Upper lobe of left lung (tissue), 6 donors: Measurements from ENCODE around the gene LRRC10. TPM values are rescaled to one million over a fixed set of nuclear protein-coding genes. Genes with fewer than 3 reads are reported as not detected.

Experiments
- ATAC-seq, 2 donors: fragments of 200-7000 bp; cut with Tn5 transposase; one replicate each; pipeline ENCODE4 v1.9.1; 2022; ENCODE audit warnings: mild to moderate bottlenecking in 2 of 2, moderate library complexity in 2 of 2; ENCODE audit not compliant: low FRiP score in 2 of 2
- DNase-seq, 2 donors: peaks; one replicate each; pipeline ENCODE4 v3.0.0-alpha.2; 2019 to 2020
- H3K27ac ChIP-seq, 4 donors: fragments of 200-600 bp; sonication (generic); one replicate each; pipeline ENCODE4 v1.5.1; 2016 to 2019
- H3K27me3 ChIP-seq, 4 donors: fragments of 200-600 bp; sonication (generic); one replicate each; pipeline ENCODE4 v1.5.1; 2017 to 2019
- H3K36me3 ChIP-seq, 4 donors: fragments of 200-600 bp; sonication (generic); one replicate each; pipeline ENCODE4 v1.5.1; 2016 to 2019
- H3K4me1 ChIP-seq, 4 donors: fragments of 200-600 bp; sonication (generic); one replicate each; pipeline ENCODE4 v1.5.1; 2018 to 2019
- H3K4me3 ChIP-seq, 4 donors: fragments of 200-600 bp; sonication (generic); one replicate each; pipeline ENCODE4 v1.5.1; 2017 to 2019; ENCODE audit warnings: mild to moderate bottlenecking in 2 of 4, moderate library complexity in 1 of 4
- H3K9me3 ChIP-seq, 4 donors: fragments of 200-600 bp; sonication (generic); one replicate each; pipeline ENCODE4 v1.5.1; 2018 to 2019
- CTCF ChIP-seq, 6 experiments: fragments of 450-650 bp in 4 of 6; fragments of 200-600 bp in 2 of 6; sonication (generic) in 2 of 6; IDR thresholded peaks; one replicate each; pipeline ENCODE4 v1.5.1; 2016 to 2019; ENCODE audit warnings: antibody characterized with exemption in 6 of 6
- EP300 ChIP-seq, 4 donors: sonication (generic); formaldehyde crosslinking; IDR thresholded peaks; one replicate each; pipeline ENCODE4 v1.5.1; 2017; ENCODE audit warnings: antibody characterized with exemption in 4 of 4, control low read depth in 2 of 4
- POLR2A ChIP-seq, 4 donors: fragments of 450-650 bp; IDR thresholded peaks; one replicate each; pipeline ENCODE4 v1.5.1; 2016 to 2017; ENCODE audit warnings: antibody characterized with exemption in 4 of 4, mild to moderate bottlenecking in 2 of 4
- POLR2AphosphoS5 ChIP-seq, 2 donors: sonication (generic); formaldehyde crosslinking; IDR thresholded peaks; one replicate each; pipeline ENCODE4 v1.5.1; 2017; ENCODE audit warnings: antibody characterized with exemption in 2 of 2
- WGBS, 2 donors: methylation state at CpG; one replicate each; pipeline ENCODE4 v1.1.5; 2017 to 2018; 5-methylcytosine and 5-hydroxymethylcytosine counted together
- total RNA-seq, 6 donors: library from RNA; depleted of rRNA in 4 of 6; stranded (reverse); fragments of >200 nt in 4 of 6; gene quantifications; one replicate each; pipeline versions ENCODE4 v1.1.0 to v1.2.1, GENCODE V29; 2016 to 2021
- donor health status: DM: no; HTN: no; CAD: no; lungs with moderate emphysema.
- donor health status: DM: no; HTN: yes; CAD: no; lungs with severe emphysema.

LRRC10 gene
- total RNA-seq, result not detected

GRCh38 chr12:69610729-69611128 lies at the start of gene LRRC10:
LRRC10 (minus strand) TSS chr12:69610907; CDS start chr12:69610838, 69 bp downstream.
- 94 to 96% methylated on average over 11 of the region's 11 CpGs for WGBS, 2 donors
- H3K9me3 ChIP-seq, result no peaks in the 10 kb centered on the region
- peak in 1 of 2 donors; percentile 33 for DNase-seq
- no peaks in the 10 kb centered on the region for H3K4me1 ChIP-seq
- no peaks in the 10 kb centered on the region for H3K36me3 ChIP-seq
- peak in 1 of 2 donors; percentile 26 for ATAC-seq
- TF ChIP-seq EP300 (IDR thresholded peaks at IDR 0.05) (no peak), POLR2AphosphoS5 (IDR thresholded peaks at IDR 0.05) (no peak)
- H3K27me3 ChIP-seq, result no peaks in the 10 kb centered on the region
- no peak within 1 kb of the TSS for H3K4me3 ChIP-seq
- no peak within 1 kb of the TSS for H3K27ac ChIP-seq

- DNase-seq (no peak), ATAC-seq (no peak)
- Histone ChIP-seq H3K27ac (no peak overlapping the region), H3K4me3 (no peak overlapping the region), H3K36me3 (no peaks in the 10 kb centered on the region), H3K4me1 (peaks cover 0 to 8% (median 3%) of the 10 kb centered on the region in 4 donors), H3K27me3 (no peaks in the 10 kb centered on the region), H3K9me3 (no peaks in the 10 kb centered on the region)
- 85 to 90% methylated on average over 1 of the region's 1 CpG for WGBS, 2 donors
- no peak for TF ChIP-seq CTCF (IDR thresholded peaks at IDR 0.05)
- no peak for TF ChIP-seq EP300 (IDR thresholded peaks at IDR 0.05)
- no peak for TF ChIP-seq POLR2AphosphoS5 (IDR thresholded peaks at IDR 0.05)
- no peak for TF ChIP-seq POLR2A (IDR thresholded peaks at IDR 0.05)
Observed at GRCh38 chr12:69660164-69660863, 49.6 kb upstream of the LRRC10 start.

GRCh38 chr12:69658203-69658602 lies 47.5 kb upstream of the LRRC10 start:
- 67 to 69% methylated on average over 2 of the region's 2 CpGs for WGBS, 2 donors
- Histone ChIP-seq H3K4me1 (peaks cover 0 to 8% (median 3%) of the 10 kb centered on the region in 4 donors), H3K27me3 (no peaks in the 10 kb centered on the region)

GRCh38 chr12:69657376-69658137 lies 46.9 kb upstream of the LRRC10 start:
- Histone ChIP-seq H3K27me3 (no peaks in the 10 kb centered on the region), H3K4me3 (no peak overlapping the region), H3K9me3 (no peaks in the 10 kb centered on the region), H3K36me3 (no peaks in the 10 kb centered on the region), H3K4me1 (peaks cover 0 to 8% (median 3%) of the 10 kb centered on the region in 4 donors), H3K27ac (no peak overlapping the region)
- TF ChIP-seq CTCF (IDR thresholded peaks at IDR 0.05) (no peak), POLR2AphosphoS5 (IDR thresholded peaks at IDR 0.05) (no peak), POLR2A (IDR thresholded peaks at IDR 0.05) (no peak), EP300 (IDR thresholded peaks at IDR 0.05) (no peak)
- peak in 1 of 2 donors; percentile 24 for DNase-seq
- peak in 1 of 2 donors; percentile 63 for ATAC-seq
- WGBS, 2 donors, result 55 to 72% methylated on average over 9 of the region's 9 CpGs

More at GRCh38 chr12:69658203-69658602, 47.5 kb upstream of the LRRC10 start:
- Histone ChIP-seq H3K9me3 (no peaks in the 10 kb centered on the region), H3K36me3 (no peaks in the 10 kb centered on the region), H3K4me3 (no peak overlapping the region), H3K27ac (no peak overlapping the region)
- TF ChIP-seq POLR2A (IDR thresholded peaks at IDR 0.05) (no peak), EP300 (IDR thresholded peaks at IDR 0.05) (no peak), CTCF (IDR thresholded peaks at IDR 0.05) (no peak), POLR2AphosphoS5 (IDR thresholded peaks at IDR 0.05) (no peak)
- no peak for DNase-seq
- ATAC-seq, result no peak

- H3K9me3 ChIP-seq, result no peaks in the 10 kb centered on the region
- TF ChIP-seq POLR2AphosphoS5 (IDR thresholded peaks at IDR 0.05), result no peak
- peak in 1 of 4 donors; percentile 12 for TF ChIP-seq EP300 (IDR thresholded peaks at IDR 0.05)
- no peak for TF ChIP-seq CTCF (IDR thresholded peaks at IDR 0.05)
- no peak for TF ChIP-seq POLR2A (IDR thresholded peaks at IDR 0.05)
- 59 to 61% methylated on average over 10 to 11 of the region's 11 CpGs for WGBS, 2 donors
- no peaks in the 10 kb centered on the region for H3K27me3 ChIP-seq
- no peaks in the 10 kb centered on the region for H3K36me3 ChIP-seq
- peaks cover 0 to 8% (median 3%) of the 10 kb centered on the region in 4 donors for H3K4me1 ChIP-seq
- DNase-seq (peak in 1 of 2 donors; percentile 53), ATAC-seq (peak in 1 of 2 donors; percentile 78)
- peak overlapping the region in 1 of 4 donors; percentile 44 for H3K27ac ChIP-seq
- no peak overlapping the region for H3K4me3 ChIP-seq
Observed at GRCh38 chr12:69655616-69656340, 45.1 kb upstream of the LRRC10 start.
